Vagina (tissue), 2 donors: ENCODE results near the gene RTL1.

Experiments
- POLR2A ChIP-seq, 2 donors: fragments of 450-650 bp; IDR thresholded peaks; one replicate each; pipeline ENCODE4 v1.6.1; 2017; ENCODE audit warnings: antibody characterized with exemption in 2 of 2, mild to moderate bottlenecking in 2 of 2, moderate library complexity in 2 of 2
- TF ChIP-seq, protein P1 (sequence below), 3 experiments: fragments of 450-650 bp in 2 of 3; fragments of 200-600 bp in 1 of 3; sonication (generic) in 1 of 3; IDR thresholded peaks; one replicate each; pipeline ENCODE4 v1.5.1; 2017 to 2019; ENCODE audit warnings: antibody characterized with exemption in 3 of 3, mild to moderate bottlenecking in 2 of 3, moderate library complexity in 2 of 3

- TF ChIP-seq, protein P1, sequence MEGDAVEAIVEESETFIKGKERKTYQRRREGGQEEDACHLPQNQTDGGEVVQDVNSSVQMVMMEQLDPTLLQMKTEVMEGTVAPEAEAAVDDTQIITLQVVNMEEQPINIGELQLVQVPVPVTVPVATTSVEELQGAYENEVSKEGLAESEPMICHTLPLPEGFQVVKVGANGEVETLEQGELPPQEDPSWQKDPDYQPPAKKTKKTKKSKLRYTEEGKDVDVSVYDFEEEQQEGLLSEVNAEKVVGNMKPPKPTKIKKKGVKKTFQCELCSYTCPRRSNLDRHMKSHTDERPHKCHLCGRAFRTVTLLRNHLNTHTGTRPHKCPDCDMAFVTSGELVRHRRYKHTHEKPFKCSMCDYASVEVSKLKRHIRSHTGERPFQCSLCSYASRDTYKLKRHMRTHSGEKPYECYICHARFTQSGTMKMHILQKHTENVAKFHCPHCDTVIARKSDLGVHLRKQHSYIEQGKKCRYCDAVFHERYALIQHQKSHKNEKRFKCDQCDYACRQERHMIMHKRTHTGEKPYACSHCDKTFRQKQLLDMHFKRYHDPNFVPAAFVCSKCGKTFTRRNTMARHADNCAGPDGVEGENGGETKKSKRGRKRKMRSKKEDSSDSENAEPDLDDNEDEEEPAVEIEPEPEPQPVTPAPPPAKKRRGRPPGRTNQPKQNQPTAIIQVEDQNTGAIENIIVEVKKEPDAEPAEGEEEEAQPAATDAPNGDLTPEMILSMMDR (IDR thresholded peaks at IDR 0.05): no peak
- no peak for TF ChIP-seq POLR2A (IDR thresholded peaks at IDR 0.05)
Measured at GRCh38 chr14:100873096-100873482, 30.4 kb downstream of the RTL1 start.
